GM23248 (cell line): ENCODE measurements around the gene R3HDM4.

ENCODE experiments used
- EZH2 ChIP-seq: fragments of 200-600 bp; sonication (generic); IDR thresholded peaks from 2 replicates; pipeline ENCODE4 v1.6.1; 2018; ENCODE audit warnings: antibody characterized with exemption, mild to moderate bottlenecking; ENCODE audit not compliant: insufficient read depth, poor library complexity, severe bottlenecking
- EZH2phosphoT487 ChIP-seq: fragments of 200-600 bp; sonication (generic); IDR thresholded peaks from 2 replicates; pipeline ENCODE4 v1.6.1; 2018; ENCODE audit warnings: antibody characterized with exemption, moderate library complexity, mild to moderate bottlenecking, low read depth; ENCODE audit not compliant: insufficient read depth

GRCh38 chr19:883661-884211 is 29.3 kb downstream of the R3HDM4 start:
- no peak for TF ChIP-seq EZH2
- TF ChIP-seq EZH2phosphoT487, result no peak
